Stimulated activated CD4-positive, alpha-beta T cell treated with anti-CD3 and anti-CD28 coated beads, Interleukin-12 subunit alpha, Interleukin-12 subunit beta, amount 100 ng/mL, for 24 hours (primary cell): ENCODE results near the gene GPR161.
"Not testable (repeated sequence)": the region's sequence is repeated elsewhere in the genome, so short reads cannot be mapped to it uniquely, and the experiment has no call there.

Experiments used
- DNase-seq, 2 experiments: peaks; one replicate each; pipeline ENCODE4 v3.0.0-alpha.2; 2020; ENCODE audit warnings: low read depth in 2 of 2

Gene GPR161

GRCh38 chr1:168088511-168089325, 48.0 kb downstream of the GPR161 start:
- no peak for DNase-seq

DNA sequence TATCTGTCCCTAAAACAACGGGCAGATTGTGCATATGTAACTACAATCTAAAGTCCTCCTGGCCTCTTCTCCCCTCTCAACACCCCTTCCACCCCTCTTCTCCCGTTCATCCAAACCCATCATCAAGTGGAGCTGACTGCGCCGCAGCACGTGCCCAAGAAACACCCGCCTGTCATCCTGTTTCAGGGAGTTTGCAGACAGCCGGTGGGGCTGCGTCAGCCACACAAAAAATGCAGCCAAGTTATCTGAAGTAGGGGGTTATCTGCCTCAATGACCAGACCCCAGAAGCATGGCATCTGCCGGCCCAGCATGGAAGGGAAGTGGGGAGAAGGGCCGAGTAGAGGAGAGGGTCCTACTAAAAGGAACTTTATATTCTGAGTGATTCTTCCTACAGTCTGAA, 49.0 kb downstream of the GPR161 start:
- DNase-seq: no peak

GRCh38 chr1:168086438-168086837, 50.3 kb downstream of the GPR161 start:
- DNase-seq: no peak

GRCh38 chr1:168085401-168085872, 51.3 kb downstream of the GPR161 start:
- no peak for DNase-seq

- peak; percentile 27 to 63 for DNase-seq
Observed at GRCh38 chr1:168084396-168085231, 52.1 kb downstream of the GPR161 start.

GRCh38 chr1:168083456-168084325, 53.0 kb downstream of the GPR161 start:
- no peak for DNase-seq

GRCh38 chr1:168082008-168082876, 54.5 kb downstream of the GPR161 start:
- DNase-seq: peak; percentile 32 to 67

GRCh38 chr1:168081373-168082007, 55.2 kb downstream of the GPR161 start:
- DNase-seq: no peak

DNA sequence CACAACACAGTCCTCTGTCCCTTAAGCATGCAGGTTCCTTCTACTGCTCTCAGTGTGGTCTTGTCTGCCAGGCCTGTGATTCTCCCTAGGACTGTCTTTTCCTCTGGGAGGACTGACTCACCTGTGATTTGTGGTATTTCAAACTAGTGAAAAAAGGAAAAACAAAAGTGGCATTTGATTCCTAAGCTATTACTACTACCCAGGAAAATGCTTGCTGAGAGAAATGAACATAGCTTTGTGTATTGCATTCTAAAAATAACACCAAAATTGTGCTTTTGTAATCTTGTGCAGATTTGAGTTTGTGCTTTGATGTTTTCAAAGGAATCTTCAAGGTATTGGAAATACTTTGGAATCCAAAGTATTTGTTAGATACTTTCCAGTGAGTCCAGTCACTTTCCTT, 57.0 kb downstream of the GPR161 start:
- DNase-seq: no peak

GRCh38 chr1:168069384-168069783, 67.3 kb downstream of the GPR161 start:
- DNase-seq: no peak

DNA sequence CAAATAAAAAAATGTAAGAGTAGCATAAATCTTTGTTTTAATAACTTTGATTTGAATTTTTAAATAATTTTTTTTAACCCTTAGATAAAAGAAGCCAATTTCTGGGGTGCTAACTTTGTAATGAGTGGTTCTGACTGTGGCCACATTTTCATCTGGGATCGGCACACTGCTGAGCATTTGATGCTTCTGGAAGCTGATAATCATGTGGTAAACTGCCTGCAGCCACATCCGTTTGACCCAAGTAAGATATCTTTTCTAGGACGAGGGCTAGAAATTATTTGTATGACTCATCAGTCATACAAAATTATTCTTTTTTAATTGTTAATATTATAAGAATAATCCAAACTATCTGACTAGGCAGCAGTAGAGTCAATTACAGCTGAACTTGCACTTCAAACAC, 71.2 kb downstream of the GPR161 start:
- no peak for DNase-seq

- DNase-seq: no peak
Observed at GRCh38 chr1:168064216-168064615, 72.5 kb downstream of the GPR161 start.

DNA sequence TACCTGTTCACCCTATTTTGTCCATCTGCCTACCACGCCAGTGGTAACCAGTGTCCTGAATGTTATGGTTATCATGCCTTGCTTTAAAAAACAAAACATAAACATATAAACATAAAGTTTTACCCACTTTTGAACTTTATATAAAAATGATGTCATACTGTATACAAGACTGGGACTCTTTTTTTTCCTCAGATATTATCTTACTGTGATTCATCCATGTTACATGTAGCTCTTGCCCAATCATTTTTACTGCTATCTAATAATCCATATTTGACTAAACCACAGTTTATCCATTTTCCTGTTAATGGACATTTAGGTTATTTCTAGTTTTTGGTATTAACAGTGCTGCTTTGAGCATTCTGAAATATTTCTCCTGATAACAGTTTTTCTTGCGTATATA, 78.8 kb downstream of the GPR161 start:
- DNase-seq: no peak

DNA sequence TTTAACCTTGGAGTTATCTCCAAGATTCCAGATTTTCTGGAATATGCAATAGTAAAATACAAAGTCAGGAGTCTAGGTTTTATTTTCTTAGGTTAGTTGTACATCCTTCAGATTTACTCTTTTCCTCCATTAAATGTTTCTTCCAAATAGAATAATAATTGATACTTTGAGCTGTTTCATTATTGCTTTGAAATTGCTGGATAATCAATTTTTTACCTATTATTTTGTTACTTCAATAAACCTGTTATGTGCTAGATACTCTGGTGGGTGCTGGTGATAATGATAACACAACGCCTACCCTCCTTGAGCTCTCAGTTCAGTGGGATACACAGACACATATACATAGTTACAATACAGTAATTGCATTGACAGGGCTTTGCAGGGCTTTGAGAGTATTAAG, 79.4 kb downstream of the GPR161 start:
- no peak for DNase-seq

GRCh38 chr1:168056152-168056551, 80.6 kb downstream of the GPR161 start:
- DNase-seq: not testable (repeated sequence)

- DNase-seq: no peak
Observed at GRCh38 chr1:168054117-168054516, 82.6 kb downstream of the GPR161 start.

DNA sequence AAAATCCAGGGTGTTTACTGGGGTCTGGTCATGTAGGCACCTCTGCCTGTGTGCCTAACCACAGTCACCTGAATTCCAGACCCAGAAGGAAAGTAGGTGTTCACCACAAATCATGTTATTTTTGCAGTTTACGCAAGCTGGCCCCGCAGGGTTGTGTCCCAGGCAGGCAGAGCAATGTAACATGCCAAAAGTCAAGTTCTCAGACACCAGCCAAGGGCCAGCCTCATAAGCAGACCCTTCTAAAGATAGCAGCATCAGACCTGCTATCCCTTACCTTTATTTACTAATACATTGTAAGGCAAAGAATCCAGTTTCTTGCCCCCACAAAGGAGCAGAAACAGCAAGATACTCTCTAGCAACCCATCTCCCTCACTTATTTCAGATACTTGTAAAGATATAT, 83.0 kb downstream of the GPR161 start:
- no peak for DNase-seq

GRCh38 chr1:168050880-168051279, 85.8 kb downstream of the GPR161 start:
- no peak for DNase-seq

DNA sequence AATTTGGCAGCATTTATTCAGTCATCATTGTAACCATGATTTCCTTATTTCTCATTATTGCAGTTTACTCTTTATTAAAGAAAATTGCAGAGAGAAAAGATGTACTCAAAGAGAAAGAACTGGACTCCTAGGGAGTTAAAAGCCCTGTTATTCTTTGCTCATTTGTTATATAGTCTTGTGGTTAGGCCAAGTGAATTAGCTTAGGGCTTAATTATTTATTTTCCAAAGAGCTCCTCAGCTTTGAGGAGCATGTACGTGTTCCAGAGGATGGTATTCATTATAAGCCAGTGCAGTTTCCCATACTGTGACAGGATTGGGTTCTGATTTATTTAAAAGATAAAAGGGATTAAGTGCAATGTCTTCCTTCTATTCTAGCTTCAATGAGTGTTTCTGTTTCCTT, 86.4 kb downstream of the GPR161 start:
- no peak for DNase-seq

DNA sequence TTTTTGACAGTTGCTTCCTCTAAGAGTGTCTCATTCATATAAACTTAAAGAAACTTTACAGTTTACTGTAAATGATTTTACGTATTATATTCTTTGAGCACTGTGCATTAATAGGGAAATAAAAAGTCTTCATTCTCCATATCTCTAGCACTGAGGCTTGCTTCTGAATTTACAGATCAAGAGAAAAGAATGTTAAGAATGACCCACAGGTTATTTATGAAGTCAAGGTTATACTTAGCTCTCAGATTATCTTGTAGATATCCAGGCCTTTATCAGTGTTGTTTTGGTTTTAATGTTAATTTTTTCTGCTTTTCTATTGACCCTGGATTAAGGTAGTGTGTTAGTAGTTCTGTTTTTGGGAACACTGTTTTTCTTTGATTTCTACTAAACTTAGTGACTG, 91.4 kb downstream of the GPR161 start:
- DNase-seq: no peak
